Hematopoietic multipotent progenitor cell (in vitro differentiated cells): Measurements from ENCODE around the gene LRP5. TPM values are rescaled to one million over a fixed set of nuclear protein-coding genes. Genes with fewer than 3 reads are reported as not detected.
"Not testable (repeated sequence)": the region's sequence is repeated elsewhere in the genome, so short reads cannot be mapped to it uniquely, and the experiment has no call there.

ENCODE experiments used
- DNase-seq, 3 donors: peaks; one replicate each; pipeline ENCODE4 v3.0.0-alpha.2; 2011 to 2015; ENCODE audit warnings: low read depth in 2 of 3, low spot score in 2 of 3
- total RNA-seq: library from RNA; depleted of rRNA; stranded (reverse); fragments of >200 nt; gene quantifications from one replicate; pipeline ENCODE4 v1.2.3, GENCODE V29; 2012

Gene LRP5
- total RNA-seq, 1 donor = 70.0 TPM

- no peak for DNase-seq
These were observed 145.5 kb downstream of the LRP5 start for GRCh38 chr11:68457898-68458249.

- DNase-seq = not testable (repeated sequence)
These were observed 145.9 kb downstream of the LRP5 start for GRCh38 chr11:68458340-68458739.

DNA sequence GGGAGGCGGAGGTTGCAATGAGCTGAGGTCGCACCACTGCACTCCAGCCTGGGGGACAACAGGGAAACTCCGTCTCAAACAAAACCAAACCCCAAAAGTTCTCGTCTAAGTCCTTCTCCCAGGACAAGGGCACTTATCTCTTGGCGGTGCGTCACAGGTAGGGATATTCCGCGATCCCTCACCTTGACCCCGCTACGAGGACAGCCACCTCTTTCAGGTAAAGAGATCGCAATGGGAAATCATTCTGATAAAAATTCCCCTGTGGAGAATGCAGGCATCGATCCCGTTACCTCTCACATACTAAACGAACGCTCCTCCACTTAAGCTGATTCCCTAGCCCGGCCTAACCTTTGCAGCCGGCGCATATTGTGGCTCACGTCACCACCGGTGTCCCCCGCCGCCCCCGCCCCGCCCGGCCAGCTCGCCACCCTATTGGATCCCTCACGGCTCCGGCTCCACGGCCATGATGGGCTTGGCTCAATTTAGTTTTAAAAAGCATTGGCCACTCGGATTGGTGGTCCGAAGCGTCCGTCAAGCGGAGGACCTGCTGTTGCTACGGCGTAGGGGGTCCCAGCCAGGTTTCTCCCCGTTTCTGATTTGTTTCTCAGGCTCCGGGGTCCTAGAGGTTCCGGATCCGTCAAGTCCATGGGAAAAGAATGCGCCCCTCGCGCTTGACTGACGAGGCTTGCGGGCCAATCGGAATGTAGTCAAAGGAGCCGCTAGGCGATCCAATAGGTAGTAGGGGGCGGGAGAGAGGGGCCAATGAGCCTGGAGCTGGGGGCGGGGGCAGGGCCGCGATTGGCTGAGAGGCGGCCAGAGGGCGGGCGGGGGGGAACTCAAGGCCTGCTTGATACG lies 147.7 kb downstream of the LRP5 start:
- peak; percentile 91 to 100 (median 100) for DNase-seq

- DNase-seq = peak in 2 of 3 donors; percentile 36 to 58
These were observed 148.6 kb downstream of the LRP5 start, which contains the start of gene PPP6R3 for GRCh38 chr11:68460741-68461574. TSS of gene PPP6R3 (plus strand) at chr11:68460752. CDS start at chr11:68537665, 76,913 bp downstream.

DNA sequence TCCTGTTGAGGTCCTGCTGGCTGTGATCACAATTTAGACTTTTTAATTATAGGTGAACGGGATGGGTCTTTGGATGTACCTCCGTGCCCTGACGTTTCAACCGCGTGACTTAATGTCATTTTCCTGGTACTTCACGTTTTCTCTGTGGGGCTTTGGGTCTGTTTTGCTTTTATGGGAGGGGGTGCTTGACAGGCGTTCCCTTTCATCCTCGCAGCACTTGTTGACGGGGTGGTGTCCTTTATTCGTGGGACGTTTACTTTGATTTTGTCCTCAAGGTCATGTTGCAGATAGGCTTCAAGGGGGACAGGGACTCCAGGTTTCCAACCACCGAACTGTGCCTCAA lies 149.2 kb downstream of the LRP5 start:
- no peak for DNase-seq

GRCh38 chr11:68463714-68464113 lies 151.3 kb downstream of the LRP5 start:
- DNase-seq = no peak

DNA sequence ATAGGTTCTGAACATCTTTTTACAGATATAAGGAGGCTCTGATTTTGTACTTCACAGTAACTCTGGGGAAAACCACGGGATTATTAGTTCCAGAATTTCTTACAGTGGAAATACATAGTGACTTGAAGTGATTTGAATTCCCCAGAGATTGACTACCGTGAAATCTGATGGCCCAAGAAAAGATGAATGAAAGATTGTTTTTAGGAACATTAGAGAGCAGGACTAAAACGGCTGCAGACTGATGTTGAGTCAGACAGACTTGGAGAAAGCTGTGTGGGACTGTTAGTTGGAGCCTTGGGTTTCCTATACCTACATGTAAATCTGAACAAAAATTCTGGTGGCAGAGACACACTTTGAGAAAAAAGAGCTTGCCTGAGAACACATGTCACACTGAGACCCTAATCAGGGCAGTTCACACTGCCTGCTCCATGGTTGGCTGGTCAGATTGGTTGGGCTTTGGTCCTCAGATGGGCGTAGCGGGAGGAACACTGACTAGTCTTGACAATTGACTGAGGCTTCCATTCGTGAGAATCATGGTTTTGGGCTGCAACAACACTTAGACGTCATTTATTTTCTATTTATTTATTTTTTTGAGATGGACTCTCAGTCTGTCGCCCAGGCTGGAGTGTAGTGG lies 154.9 kb downstream of the LRP5 start:
- no peak for DNase-seq

DNA sequence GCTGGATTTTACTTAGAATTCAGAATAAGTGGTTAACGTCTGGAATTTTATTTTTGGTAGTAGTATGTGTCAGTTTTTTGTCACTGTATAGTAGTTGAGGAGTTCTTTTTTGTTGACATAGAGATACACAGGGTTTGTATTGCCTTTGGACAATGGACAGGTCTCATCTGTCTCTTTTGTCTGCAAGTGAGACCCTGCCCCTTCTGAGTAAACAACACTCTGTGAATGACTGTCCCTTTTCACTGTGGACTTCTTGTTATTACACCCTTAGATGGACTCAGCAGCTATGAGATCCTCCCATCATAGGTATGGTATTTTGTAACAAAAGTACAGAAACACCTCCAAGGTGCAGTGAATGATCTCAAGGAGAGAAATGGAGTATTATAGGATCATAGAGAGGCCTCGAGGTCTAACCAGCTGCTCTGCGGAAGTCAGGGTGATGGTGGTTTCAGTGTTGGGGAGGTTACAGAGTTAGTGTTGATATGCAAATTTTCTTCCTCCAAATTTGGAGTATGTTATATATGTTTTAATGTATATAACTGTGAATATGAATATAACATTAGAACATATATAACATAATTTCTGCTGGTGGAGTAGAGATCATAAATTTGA lies 155.9 kb downstream of the LRP5 start:
- DNase-seq = no peak

DNA sequence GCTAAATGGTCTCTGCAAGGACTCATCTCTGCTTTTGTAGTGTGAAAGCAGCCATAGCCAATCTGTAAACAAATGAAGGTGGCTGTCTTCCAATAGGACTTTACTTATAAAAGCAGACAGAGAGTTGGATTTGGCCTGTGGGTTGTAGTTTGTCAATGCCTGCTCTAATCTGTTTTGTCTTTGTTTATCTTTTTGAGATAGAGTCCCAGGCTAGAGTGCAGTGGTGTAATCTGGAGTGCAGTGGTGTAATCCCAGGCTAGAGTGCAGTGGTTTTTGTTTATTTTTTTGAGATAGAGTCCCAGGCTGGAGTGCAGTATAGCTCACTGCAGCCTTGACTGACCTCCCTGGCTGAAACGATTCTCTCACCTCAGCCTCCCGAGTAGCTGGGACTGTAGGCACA lies 156.7 kb downstream of the LRP5 start:
- no peak for DNase-seq

DNA sequence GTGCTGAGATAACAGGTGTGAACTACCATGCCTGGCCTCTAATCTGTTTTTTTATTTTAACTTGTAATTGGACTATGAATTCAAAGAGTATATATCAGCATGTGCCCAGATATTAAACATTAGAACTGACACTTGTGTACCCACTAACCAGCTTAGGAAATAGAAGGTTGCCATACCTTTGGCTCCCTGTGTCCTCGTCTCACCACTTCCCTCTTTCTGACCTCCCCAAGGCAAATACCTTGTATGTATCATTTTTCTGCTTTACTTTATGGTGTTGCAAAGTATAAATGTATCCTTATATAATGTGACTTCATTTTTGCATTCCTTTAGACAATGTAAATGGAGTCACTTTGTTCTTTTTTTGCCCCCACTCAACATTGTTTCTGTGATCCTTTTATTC lies 157.3 kb downstream of the LRP5 start:
- DNase-seq = no peak

DNA sequence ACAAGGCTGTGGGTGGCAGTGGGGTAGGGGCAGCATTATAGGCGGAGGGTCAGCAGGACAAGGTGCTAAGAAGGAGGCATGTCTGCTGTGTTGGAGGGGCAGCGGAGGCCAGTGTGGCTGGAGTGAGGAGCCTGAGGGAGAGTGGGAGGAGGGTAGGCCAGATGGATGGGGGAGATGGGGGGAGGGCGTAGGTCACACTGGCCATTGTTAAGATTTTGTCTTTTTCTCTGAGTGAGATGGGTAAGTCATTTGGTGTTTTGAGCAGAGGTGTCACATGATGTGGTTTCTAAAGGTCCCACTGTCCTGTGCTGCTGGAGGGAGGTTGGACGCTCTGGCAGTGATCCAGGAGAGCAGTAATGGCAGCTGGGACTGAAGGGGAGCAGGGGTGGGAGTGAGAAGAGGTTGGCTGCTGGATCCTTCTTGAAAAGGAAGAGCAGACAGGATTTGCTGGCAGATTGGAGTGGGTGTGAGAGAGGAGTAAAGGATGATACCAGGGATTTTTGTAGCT lies 158.0 kb downstream of the LRP5 start:
- no peak for DNase-seq

DNA sequence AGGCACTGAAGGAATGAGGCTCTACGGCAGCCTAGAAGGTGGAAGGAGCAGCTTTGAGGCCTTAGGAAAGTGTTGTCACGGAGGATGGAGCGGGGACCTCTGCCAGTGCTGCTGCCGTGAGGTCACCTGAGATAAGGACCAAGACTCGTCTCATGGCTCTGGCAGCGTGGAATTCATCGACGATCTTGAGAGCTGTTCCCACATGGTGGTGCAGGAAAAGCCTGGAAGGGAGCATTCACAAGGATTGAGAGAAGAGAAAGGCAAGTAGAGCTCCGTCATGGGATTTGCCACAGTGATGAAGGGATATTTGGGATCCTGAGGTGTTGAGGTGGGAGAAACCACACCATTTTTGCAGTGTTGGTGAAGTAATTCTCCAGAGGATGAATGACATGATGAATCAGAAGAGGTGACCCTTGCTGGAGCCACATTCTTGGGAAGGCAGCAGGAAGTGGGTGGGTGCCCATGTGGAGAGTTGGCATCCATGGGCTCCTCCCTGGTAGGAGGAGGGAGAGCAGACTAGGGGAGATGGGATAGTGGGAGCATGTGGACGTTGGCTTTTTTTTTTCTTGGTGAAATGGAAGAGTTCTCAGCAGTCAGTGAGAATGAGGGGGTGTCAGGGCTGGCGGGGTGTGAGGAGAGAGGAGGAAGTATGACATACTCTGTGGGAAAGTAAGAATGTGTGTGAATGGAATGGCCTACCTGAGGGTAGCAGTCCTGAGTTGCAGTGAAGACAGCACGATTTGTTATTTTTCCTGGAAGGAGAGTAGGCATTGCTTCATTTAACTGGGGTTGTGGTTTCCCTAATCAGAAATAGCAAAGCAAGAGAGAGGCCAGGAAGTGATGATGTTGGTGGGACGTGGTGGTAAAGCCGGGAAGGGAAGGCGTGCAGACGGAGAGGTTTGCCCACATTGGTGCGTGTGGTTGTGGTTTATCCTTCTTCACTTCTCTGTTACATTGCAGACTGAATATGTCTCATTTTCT lies 159.3 kb downstream of the LRP5 start:
- DNase-seq = peak in 2 of 3 donors; percentile 80 to 91

DNA sequence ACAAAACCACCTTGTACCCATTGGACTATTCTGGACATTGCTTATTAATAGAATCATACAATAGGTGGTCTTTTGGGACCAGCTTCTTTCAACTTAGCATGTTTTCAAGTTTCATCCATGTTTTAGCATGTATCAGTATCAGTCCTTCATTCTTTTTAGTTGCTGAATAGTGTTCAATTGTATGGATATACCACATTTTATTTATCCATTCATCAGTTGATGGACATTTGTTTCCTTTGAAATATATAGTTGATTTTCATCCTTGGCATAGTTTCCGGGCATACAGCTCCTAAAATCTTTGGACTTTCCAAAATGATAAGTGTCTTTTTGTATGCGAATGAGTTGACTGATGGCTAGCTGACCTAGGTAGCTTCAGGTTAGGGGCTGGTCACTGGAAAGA lies 160.4 kb downstream of the LRP5 start:
- no peak for DNase-seq

GRCh38 chr11:68473693-68474092 lies 161.3 kb downstream of the LRP5 start:
- DNase-seq = no peak

DNA sequence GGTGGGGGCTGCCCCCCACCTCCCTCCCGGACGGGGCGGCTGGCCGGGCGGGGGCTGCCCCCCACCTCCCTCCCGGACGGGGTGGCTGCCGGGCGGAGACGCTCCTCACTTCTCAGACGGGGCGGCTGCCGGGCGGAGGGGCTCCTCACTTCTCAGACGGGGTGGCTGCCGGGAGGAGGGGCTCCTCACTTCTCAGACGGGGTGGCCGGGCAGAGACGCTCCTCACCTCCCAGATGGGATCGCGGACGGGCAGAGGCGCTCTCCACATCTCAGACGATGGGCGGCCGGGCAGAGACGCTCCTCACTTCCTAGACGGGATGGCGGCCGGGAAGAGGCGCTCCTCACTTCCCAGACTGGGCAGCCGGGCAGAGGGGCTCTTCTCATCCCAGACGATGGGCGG lies 163.2 kb downstream of the LRP5 start:
- not testable (repeated sequence) for DNase-seq

- no peak for DNase-seq
These were observed 167.0 kb downstream of the LRP5 start for GRCh38 chr11:68479390-68479789.

GRCh38 chr11:68480193-68480592 lies 167.8 kb downstream of the LRP5 start:
- DNase-seq = no peak

DNA sequence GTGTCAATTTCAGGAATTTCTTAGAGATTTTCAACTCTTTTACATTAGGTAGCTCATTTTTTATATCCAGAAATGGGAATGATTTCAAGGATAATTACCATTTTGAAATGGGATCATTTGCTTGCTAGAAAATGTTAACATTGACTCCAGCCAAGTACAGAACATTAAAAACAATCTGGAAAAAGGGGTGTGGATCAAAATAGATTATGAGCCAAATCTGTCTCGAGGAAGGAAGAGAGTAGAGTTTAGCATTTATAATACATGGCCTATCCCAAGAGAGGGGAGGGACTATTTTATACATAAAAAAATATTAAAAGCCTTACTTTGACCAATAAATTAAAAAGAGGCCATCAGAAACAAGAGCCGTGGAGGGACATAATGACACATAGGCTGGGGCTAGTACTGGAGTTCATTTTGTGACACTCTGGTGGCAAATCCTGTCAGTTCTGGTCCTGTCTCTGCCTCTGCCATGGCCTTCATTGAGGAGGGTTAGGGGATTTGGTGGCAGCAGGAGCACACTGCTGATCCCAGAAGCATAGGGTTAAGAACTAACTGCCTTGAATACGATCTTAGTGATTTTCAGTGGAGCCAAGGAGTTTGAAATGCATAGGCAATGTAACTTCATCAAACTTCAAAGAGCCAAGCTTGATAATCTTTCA lies 168.6 kb downstream of the LRP5 start:
- no peak for DNase-seq
